GM12878 (cell line): ENCODE measurements around the gene BGLAP. TPM values are rescaled to one million over a fixed set of nuclear protein-coding genes. Genes with fewer than 3 reads are reported as not detected.

Experiments used
- ATAC-seq: fragments of 200-7000 bp; cut with Tn5 transposase; 3 replicates; pipeline ENCODE4 v1.9.1; 2020; ENCODE audit warnings: mild to moderate bottlenecking, moderate library complexity
- BruUV-seq: library from RNA; stranded (reverse); fragments of 400-500 nt; replicated peaks from 2 replicates; lab custom pipeline; 2021; lab: Mats Ljungman, UMichigan
- CTCF ChIA-PET: fragments of 300-600 bp; sonication (Branson Sonifier 250); formaldehyde crosslinking; extraction: SDS; loops from one replicate; lab custom pipeline; 2021; ENCODE audit warnings: inconsistent platforms; lab: Yijun Ruan, JAX
- POLR2A ChIA-PET: fragments of 350-600 bp; formaldehyde crosslinking; extraction: SDS; loops from one replicate; lab custom pipeline; 2021; ENCODE audit warnings: inconsistent platforms; lab: Charles Lee
- RAD21 ChIA-PET: fragments of 300-600 bp; sonication (Branson Sonifier 250); formaldehyde crosslinking; loops from one replicate; lab custom pipeline; 2023; ENCODE audit warnings: antibody characterized with exemption; ENCODE audit not compliant: unreplicated experiment; lab: Charles Lee
- SMC1A ChIA-PET: fragments of 300-600 bp; sonication (Branson Sonifier 250); formaldehyde crosslinking; loops from one replicate; lab custom pipeline; 2023; ENCODE audit not compliant: unreplicated experiment, uncharacterized antibody; lab: Charles Lee
- DNase-seq: peaks from one replicate; pipeline ENCODE4 v3.0.0-alpha.2; 2011; ENCODE audit warnings: low read depth, low spot score
- FAIRE-seq: peaks from 3 replicates; lab custom pipeline; 2011; peaks lifted over from hg19 to GRCh38; lab: Jason Lieb, UNC
- H2AFZ ChIP-seq: 2 replicates; pipeline ENCODE4 v1.6.0; 2011; ENCODE audit warnings: low read depth, low read length, control low read depth; ENCODE audit not compliant: control insufficient read depth
- H3K27ac ChIP-seq: 2 replicates; pipeline ENCODE4 v1.5.1; 2011; ENCODE audit warnings: control low read depth; ENCODE audit not compliant: control insufficient read depth, insufficient read depth
- H3K27me3 ChIP-seq, 2 experiments: replicated peaks in 1 of 2; 2 replicates each; pipeline versions ENCODE4 v1.6.0 to v1.6.1; 2011; ENCODE audit warnings: low read length in 1 of 2; ENCODE audit not compliant: control insufficient read depth in 2 of 2, insufficient read depth in 2 of 2
- H3K36me3 ChIP-seq, 2 experiments: 2 replicates each; pipeline ENCODE4 v1.5.1; 2011; ENCODE audit warnings: low read length in 1 of 2; ENCODE audit not compliant: control insufficient read depth in 2 of 2, insufficient read depth in 2 of 2
- H3K4me1 ChIP-seq: 2 replicates; pipeline ENCODE4 v1.6.1; 2011; ENCODE audit warnings: mild to moderate bottlenecking, low read length, moderate library complexity, mixed read lengths; ENCODE audit not compliant: control insufficient read depth, insufficient read depth
- H3K4me2 ChIP-seq: 2 replicates; pipeline ENCODE4 v1.6.0; 2011; ENCODE audit warnings: control low read depth; ENCODE audit not compliant: control insufficient read depth, insufficient read depth
- H3K4me3 ChIP-seq: fragments of 200-600 bp; sonication (generic); 2 replicates; pipeline ENCODE4 v1.5.1; 2016
- H3K79me2 ChIP-seq: 2 replicates; pipeline ENCODE4 v1.6.0; 2011; ENCODE audit warnings: low read length; ENCODE audit not compliant: control insufficient read depth, insufficient read depth
- H3K9ac ChIP-seq: 2 replicates; pipeline ENCODE4 v1.8.0; 2011; ENCODE audit warnings: low read length, control low read depth, mixed read lengths; ENCODE audit not compliant: control insufficient read depth, insufficient read depth
- H3K9me3 ChIP-seq: replicated peaks from 3 replicates; pipeline ENCODE4 v1.5.1; 2011; ENCODE audit warnings: mild to moderate bottlenecking, low read length; ENCODE audit not compliant: control insufficient read depth, insufficient read depth
- H4K20me1 ChIP-seq: 2 replicates; pipeline ENCODE4 v1.6.0; 2011; ENCODE audit not compliant: control insufficient read depth, insufficient read depth
- ASH2L ChIP-seq: fragments of 300-600, 200-600 bp; sonication (generic); IDR thresholded peaks from 2 replicates; pipeline ENCODE4 v1.6.1; 2017; ENCODE audit warnings: low read depth, mild to moderate bottlenecking, borderline replicate concordance
- BACH1 ChIP-seq: fragments of 450-650 bp; IDR thresholded peaks from 2 replicates; pipeline ENCODE4 v1.6.1; 2017; ENCODE audit warnings: mild to moderate bottlenecking, borderline replicate concordance
- CBX3 ChIP-seq: fragments of 200-600 bp; sonication (generic); IDR thresholded peaks from 2 replicates; pipeline ENCODE4 v1.6.1; 2016; ENCODE audit warnings: low read depth, borderline replicate concordance
- CEBPB ChIP-seq, 2 experiments: fragments of 150-350 bp in 1 of 2; IDR thresholded peaks; 2 replicates each; pipeline ENCODE4 v1.6.1; 2012 to 2014; ENCODE audit warnings: low read depth in 2 of 2, low read length in 2 of 2, borderline replicate concordance in 1 of 2, inconsistent platforms in 1 of 2
- FOXK2 ChIP-seq: fragments of 450-650 bp; IDR thresholded peaks from 2 replicates; pipeline ENCODE4 v1.6.1; 2017; ENCODE audit warnings: mild to moderate bottlenecking, moderate library complexity
- JUND ChIP-seq: IDR thresholded peaks from 2 replicates; pipeline ENCODE4 v1.6.1; 2012; ENCODE audit warnings: low read depth, mild to moderate bottlenecking, low read length, improper control_type of control experiment, moderate library complexity
- RAD51 ChIP-seq: fragments of 450-650 bp; IDR thresholded peaks from 2 replicates; pipeline ENCODE4 v1.6.1; 2016; ENCODE audit warnings: moderate library complexity, mild to moderate bottlenecking, inconsistent platforms
- TCF3 ChIP-seq: IDR thresholded peaks from 2 replicates; pipeline ENCODE4 v1.6.1; 2012; ENCODE audit warnings: low read depth, mild to moderate bottlenecking, low read length, borderline replicate concordance; ENCODE audit not compliant: insufficient read depth
- YY1 ChIP-seq: IDR thresholded peaks from 2 replicates; pipeline ENCODE4 v1.6.1; 2011; ENCODE audit warnings: low read depth, mild to moderate bottlenecking, low read length
- ZZZ3 ChIP-seq: IDR thresholded peaks from 2 replicates; pipeline ENCODE4 v1.6.1; 2011; ENCODE audit warnings: low read depth; ENCODE audit not compliant: control insufficient read depth, insufficient read length
- WGBS: methylation state at CpG from one replicate; pipeline ENCODE4 v1.1.6; 2016; ENCODE audit warnings: low lambda C conversion rate; ENCODE audit not compliant: insufficient replicate concordance, insufficient coverage; ENCODE audit errors: missing lambda C conversion rate; 5-methylcytosine and 5-hydroxymethylcytosine counted together
- in situ Hi-C: fragments of 300-500 bp; cut with MboI; formaldehyde crosslinking; loops from 9 replicates; pipeline ENCODE4 v1.14.3; 2018; ENCODE audit warnings: mixed read lengths
- intact Hi-C: fragments of 100-400 bp; cut with micrococcal nuclease; formaldehyde crosslinking; loops from one replicate; pipeline ENCODE4 v1.14.2; 2022; ENCODE audit not compliant: unreplicated experiment
- polyA plus RNA-seq, 11 experiments: library from polyadenylated mRNA; depleted of rRNA in 4 of 11; unstranded in 6 of 11; stranded (reverse) in 5 of 11; fragments of >200 nt; fragmentation: Nextera tagmentation in 4 of 11; fragmentation: Illumina TruSeq in 1 of 11; extraction: Ambion mirVana in 4 of 11; extraction: Trizol in 1 of 11; gene quantifications; 1 replicate in 1 of 11; 2 replicates in 10 of 11; pipeline versions ENCODE4 v1.2.1 to v1.2.3, GENCODE V29; 2011 to 2016; ENCODE audit warnings: inconsistent platforms in 2 of 11, missing spikeins in 2 of 11, low read depth in 1 of 11
- total RNA-seq, 4 experiments: library from RNA; depleted of rRNA in 3 of 4; stranded (reverse); fragments of >200 nt in 3 of 4; fragmentation: Illumina TruSeq in 1 of 4; extraction: Trizol in 1 of 4; gene quantifications; 2 replicates each; pipeline versions ENCODE4 v1.2.1 to v1.2.3, GENCODE V29; 2013 to 2021

BGLAP gene
- total and polyA plus RNA-seq, 10 of the 15 experiments (the other 5 are each of a cell fraction or from before 2014, with no cell fraction given): 0.20 to 1.8 (median 0.40) TPM; not detected in 3

DNA sequence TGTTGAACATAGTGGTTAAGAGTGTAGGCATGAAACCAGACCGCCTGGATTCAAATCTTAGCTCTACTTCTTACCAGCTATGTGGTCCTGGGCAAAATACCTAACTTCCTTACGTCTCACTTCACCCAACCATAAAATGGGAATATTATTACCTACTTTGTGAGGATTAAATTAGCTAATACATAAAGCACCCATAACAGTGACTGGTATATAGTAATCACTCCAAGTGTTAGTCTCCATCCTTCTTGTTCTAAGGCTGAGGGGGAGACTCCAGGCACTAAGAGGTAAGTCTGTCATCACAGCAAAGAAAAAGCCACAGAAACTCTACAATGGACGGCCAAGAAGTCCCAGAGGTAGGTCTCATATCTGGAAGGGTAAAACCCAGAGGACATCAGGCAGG, 37.9 kb downstream of the BGLAP start:
- peaks cover 16 to 37% of the 10 kb centered on the region in 2 experiments for H3K36me3 ChIP-seq
- peak overlapping the region; percentile 94; the same call in 1 of the 2 replicates for H3K4me3 ChIP-seq
- H3K4me1 ChIP-seq: peaks cover 15% of the 10 kb centered on the region; the same call in 1 of the 2 replicates
- peaks cover 52% of the 10 kb centered on the region for H3K79me2 ChIP-seq
- POLR2A ChIA-PET: interaction anchor here (1.1 to 2.3 kb wide), 4 partner anchors 8 to 210 kb away, joined by 3 to 12 read pairs (median 4); partner anchors contain the start of gene PMF1
- 55% methylated on average over 3 of the region's 3 CpGs for WGBS
- no peak for DNase-seq
- BruUV-seq: no TSS peak
- TF ChIP-seq JUND (no peak), TCF3 (no peak), BACH1 (no peak), CEBPB (IDR thresholded peaks at IDR 0.05; ENCODE audit: borderline replicate concordance in 1 of 2, low read depth in 2 of 2, low read length in 2 of 2) (no peak), YY1 (no peak), ASH2L (no peak), FOXK2 (no peak), CBX3 (no peak), RAD51 (no peak), ZZZ3 (no peak)
- SMC1A ChIA-PET: interaction anchor here (0.9 to 4.7 kb wide), 11 partner anchors 9 to 134 kb away, joined by 3 to 39 read pairs (median 4); partner anchors contain the start of genes GLMP and PMF1
- ATAC-seq: no peak
- no peak overlapping the region for H2AFZ ChIP-seq
- CTCF ChIA-PET: interaction anchor here (0.9 to 7.1 kb wide), 12 partner anchors 17 to 189 kb away, joined by 3 to 58 read pairs (median 4); partner anchors contain the start of genes CCT3 and TSACC
- H4K20me1 ChIP-seq: no peaks in the 10 kb centered on the region
- H3K4me2 ChIP-seq: peak overlapping the region; percentile 70; the same call in 1 of the 2 replicates
- RAD21 ChIA-PET: interaction anchor here (0.7 to 2.6 kb wide), 4 partner anchors 39 to 79 kb away, joined by 4 to 13 read pairs (median 8); partner anchors contain the start of gene PMF1
- H3K27ac ChIP-seq: no peak overlapping the region
- no peaks in the 10 kb centered on the region for H3K27me3 ChIP-seq
- no peak for FAIRE-seq
- in situ Hi-C loops (no loop called here), intact Hi-C loops (loop anchor here (10.0 kb wide), 1 partner anchor 185 kb away; no protein-coding TSS in a partner anchor)
- no peaks in the 10 kb centered on the region for H3K9me3 ChIP-seq
- H3K9ac ChIP-seq: no peak overlapping the region
